Measurements from ENCODE around the gene TAL2.

- TF ChIP-seq CTCF (IDR thresholded peaks at IDR 0.05), result no peak
- TF ChIP-seq POLR2A (IDR thresholded peaks at IDR 0.05), result no peak
Observed at GRCh38 chr9:105646879-105647594, 15.2 kb upstream of the TAL2 start.
